MM.1S (cell line): ENCODE data around the gene SMG6.
A peak's percentile ranks its signal among the peaks of the same experiment; 100 is the strongest.

Experiments used
- DNase-seq: peaks from one replicate; pipeline ENCODE4 v3.0.0-alpha.2; 2015
- H2AFZ ChIP-seq: fragments of 300-600 bp; sonication (generic); 2 replicates; pipeline ENCODE4 v1.6.0; 2016; ENCODE audit warnings: antibody characterized with exemption, low read length
- H3F3A ChIP-seq: fragments of 300-600 bp; sonication (generic); 2 replicates; pipeline ENCODE4 v1.6.1; 2016; ENCODE audit warnings: mild to moderate bottlenecking, antibody characterized with exemption, low read length, moderate library complexity, mixed read lengths; ENCODE audit not compliant: insufficient read depth
- H3K27ac ChIP-seq: fragments of 300-600 bp; sonication (generic); 2 replicates; pipeline ENCODE4 v1.5.1; 2016; ENCODE audit warnings: mild to moderate bottlenecking, low read length
- H3K27me3 ChIP-seq: fragments of 300-600 bp; sonication (generic); replicated peaks from 2 replicates; pipeline ENCODE4 v1.6.0; 2016; ENCODE audit warnings: low read length; ENCODE audit not compliant: insufficient read depth
- H3K36me3 ChIP-seq: fragments of 300-600 bp; sonication (generic); replicated peaks from 2 replicates; pipeline ENCODE4 v1.6.1; 2016; ENCODE audit warnings: mild to moderate bottlenecking, low read length, mixed read lengths; ENCODE audit not compliant: insufficient read depth
- H3K4me1 ChIP-seq: fragments of 300-600 bp; sonication (generic); 2 replicates; pipeline ENCODE4 v1.6.1; 2016; ENCODE audit warnings: low read length, mixed read lengths
- H3K4me2 ChIP-seq: fragments of 300-600 bp; sonication (generic); 2 replicates; pipeline ENCODE4 v1.6.0; 2016; ENCODE audit warnings: low read depth, low read length
- H3K4me3 ChIP-seq: fragments of 300-600 bp; sonication (generic); 2 replicates; pipeline ENCODE4 v1.5.1; 2016; ENCODE audit warnings: low read length, mixed read lengths
- H3K79me2 ChIP-seq: fragments of 300-600 bp; sonication (generic); 2 replicates; pipeline ENCODE4 v1.6.1; 2016; ENCODE audit warnings: mixed run types, low read length, mixed read lengths
- H3K9ac ChIP-seq: fragments of 300-600 bp; sonication (generic); 2 replicates; pipeline ENCODE4 v1.6.1; 2016; ENCODE audit warnings: low read length, mixed read lengths
- H3K9me2 ChIP-seq: fragments of 300-600 bp; sonication (generic); replicated peaks from 2 replicates; pipeline ENCODE4 v1.6.1; 2016; ENCODE audit warnings: mild to moderate bottlenecking, low read length, mixed read lengths; ENCODE audit not compliant: insufficient read depth
- H3K9me3 ChIP-seq: fragments of 300-600 bp; sonication (generic); replicated peaks from 2 replicates; pipeline ENCODE4 v1.6.1; 2016; ENCODE audit warnings: mild to moderate bottlenecking, low read length, mixed read lengths; ENCODE audit not compliant: insufficient read depth
- H4K20me1 ChIP-seq: fragments of 300-600 bp; sonication (generic); 2 replicates; pipeline ENCODE4 v1.6.1; 2016; ENCODE audit warnings: mild to moderate bottlenecking, low read length, moderate library complexity, mixed read lengths; ENCODE audit not compliant: insufficient read depth
- CTCF ChIP-seq: fragments of 300-600 bp; sonication (generic); IDR thresholded peaks from 2 replicates; pipeline ENCODE4 v1.5.1; 2016; ENCODE audit warnings: antibody characterized with exemption, low read length, mixed read lengths
- EZH2 ChIP-seq: fragments of 300-600 bp; sonication (generic); optimal IDR thresholded peaks from 2 replicates; pipeline ENCODE3; 2017; ENCODE audit warnings: low read depth, mild to moderate bottlenecking, antibody characterized with exemption, low read length, mixed read lengths
- EZH2phosphoT487 ChIP-seq: fragments of 300-600 bp; sonication (generic); IDR thresholded peaks from 2 replicates; pipeline ENCODE4 v1.6.1; 2018; ENCODE audit warnings: antibody characterized with exemption, low read length

Gene SMG6

GRCh38 chr17:2336215-2336851, 32.7 kb upstream of the SMG6 start, which contains the start of gene TSR1:
TSR1 (minus strand) TSS chr17:2336457; CDS start chr17:2336427, 30 bp downstream.
- Histone ChIP-seq H2AFZ (peak within 1 kb of the TSS; percentile 97), H3K9me3 (no peaks in the 10 kb centered on the region), H3K9me2 (no peaks in the 10 kb centered on the region), H3K27ac (peak within 1 kb of the TSS; percentile 53), H3F3A (peaks cover 12% of the 10 kb centered on the region), H3K4me1 (peaks cover 12% of the 10 kb centered on the region; the same call in 1 of the 2 replicates), H3K4me3 (peak within 1 kb of the TSS; percentile 85), H4K20me1 (no peaks in the 10 kb centered on the region), H3K79me2 (peaks cover 47% of the 10 kb centered on the region), H3K9ac (peak within 1 kb of the TSS; percentile 86), H3K27me3 (no peaks in the 10 kb centered on the region), H3K36me3 (peaks cover 28% of the 10 kb centered on the region), H3K4me2 (peak within 1 kb of the TSS; percentile 100)
- DNase-seq: peak; percentile 92
- TF ChIP-seq EZH2 (no peak), EZH2phosphoT487 (no peak), CTCF (peak; percentile 23)

DNA sequence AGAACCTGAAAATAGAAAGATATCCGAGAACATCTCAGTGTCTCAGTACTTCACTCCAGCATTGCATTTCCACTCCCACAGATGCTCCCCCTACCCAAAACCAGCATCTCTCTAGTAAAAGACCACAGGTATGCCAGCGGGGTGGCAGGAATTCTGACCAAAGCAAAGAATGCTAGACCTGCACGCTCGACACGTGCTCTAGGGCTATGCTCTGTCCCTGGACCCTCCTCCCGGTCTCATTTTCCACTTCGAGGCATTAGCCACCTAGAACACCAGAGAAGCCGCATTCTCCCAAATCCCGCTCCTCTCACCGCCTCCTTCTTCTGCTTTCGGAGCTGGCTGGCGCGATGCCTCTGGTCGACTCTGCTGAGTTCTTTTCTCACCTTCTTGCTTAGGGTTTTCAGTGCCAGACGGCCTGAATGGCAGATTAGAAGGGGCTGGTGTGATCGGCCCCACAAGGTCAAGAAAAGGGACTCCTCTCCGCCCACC, 32.2 kb upstream of the SMG6 start:
- H4K20me1 ChIP-seq: no peaks in the 10 kb centered on the region
- peaks cover 12% of the 10 kb centered on the region; the same call in 1 of the 2 replicates for H3K4me1 ChIP-seq
- no peak for DNase-seq
- no peaks in the 10 kb centered on the region for H3K27me3 ChIP-seq
- peaks cover 34% of the 10 kb centered on the region for H3K36me3 ChIP-seq
- no peaks in the 10 kb centered on the region for H3K9me2 ChIP-seq
- H3K27ac ChIP-seq: peak overlapping the region; percentile 53; the same call in 1 of the 2 replicates
- peaks cover 52% of the 10 kb centered on the region for H3K79me2 ChIP-seq
- no peak for TF ChIP-seq EZH2
- TF ChIP-seq CTCF: no peak
- H3F3A ChIP-seq: peaks cover 12% of the 10 kb centered on the region
- peak overlapping the region; percentile 100 for H3K4me2 ChIP-seq
- H3K9ac ChIP-seq: peak overlapping the region; percentile 86
- H3K4me3 ChIP-seq: peak overlapping the region; percentile 85
- H2AFZ ChIP-seq: peak overlapping the region; percentile 97; the same call in 1 of the 2 replicates
- no peaks in the 10 kb centered on the region for H3K9me3 ChIP-seq

- H3K4me2 ChIP-seq: no peak overlapping the region
- peaks cover 82% of the 10 kb centered on the region for H3K79me2 ChIP-seq
- H4K20me1 ChIP-seq: no peaks in the 10 kb centered on the region; the same call in 1 of the 2 replicates
- no peak overlapping the region for H2AFZ ChIP-seq
- H3K4me3 ChIP-seq: no peak overlapping the region
- peaks cover 34% of the 10 kb centered on the region for H3K36me3 ChIP-seq
- H3K9me2 ChIP-seq: no peaks in the 10 kb centered on the region
- H3F3A ChIP-seq: 0 out of 2 replicates have a peak, but pooled peaks cover 5% of the 10 kb centered on the region
- H3K4me1 ChIP-seq: peaks cover 12% of the 10 kb centered on the region; the same call in 1 of the 2 replicates
- DNase-seq: no peak
- H3K9me3 ChIP-seq: no peaks in the 10 kb centered on the region
- H3K27me3 ChIP-seq: no peaks in the 10 kb centered on the region
- no peak overlapping the region for H3K9ac ChIP-seq
- TF ChIP-seq EZH2phosphoT487 (no peak), EZH2 (no peak), CTCF (no peak)
- no peak overlapping the region for H3K27ac ChIP-seq
Measured at GRCh38 chr17:2331303-2331702, 27.7 kb upstream of the SMG6 start.
